ENCODE results near the gene SNX22.
"Not testable (repeated sequence)": the region's sequence is repeated elsewhere in the genome, so short reads cannot be mapped to it uniquely, and the experiment has no call there.

The SNX22 gene

GRCh38 chr15:64151727-64152506 is at the start of gene SNX22:
Gene SNX22, plus strand, starts transcription at chr15:64151731. Its CDS starts 45 bp downstream, at chr15:64151776.
- no peak for DNase-seq (ENCODE audit: low spot score)

- no peak for DNase-seq (ENCODE audit: low spot score)
These were observed 49.0 kb upstream of the SNX22 start for GRCh38 chr15:64102497-64102896.

- DNase-seq (ENCODE audit: low spot score), result no peak
These were observed 46.3 kb upstream of the SNX22 start for GRCh38 chr15:64105113-64105704.

GRCh38 chr15:64107337-64107736 is 44.2 kb upstream of the SNX22 start:
- no peak for DNase-seq (ENCODE audit: low spot score)

- not testable (repeated sequence) for DNase-seq (ENCODE audit: low spot score)
These were observed 41.3 kb upstream of the SNX22 start for GRCh38 chr15:64110108-64110701.

DNA sequence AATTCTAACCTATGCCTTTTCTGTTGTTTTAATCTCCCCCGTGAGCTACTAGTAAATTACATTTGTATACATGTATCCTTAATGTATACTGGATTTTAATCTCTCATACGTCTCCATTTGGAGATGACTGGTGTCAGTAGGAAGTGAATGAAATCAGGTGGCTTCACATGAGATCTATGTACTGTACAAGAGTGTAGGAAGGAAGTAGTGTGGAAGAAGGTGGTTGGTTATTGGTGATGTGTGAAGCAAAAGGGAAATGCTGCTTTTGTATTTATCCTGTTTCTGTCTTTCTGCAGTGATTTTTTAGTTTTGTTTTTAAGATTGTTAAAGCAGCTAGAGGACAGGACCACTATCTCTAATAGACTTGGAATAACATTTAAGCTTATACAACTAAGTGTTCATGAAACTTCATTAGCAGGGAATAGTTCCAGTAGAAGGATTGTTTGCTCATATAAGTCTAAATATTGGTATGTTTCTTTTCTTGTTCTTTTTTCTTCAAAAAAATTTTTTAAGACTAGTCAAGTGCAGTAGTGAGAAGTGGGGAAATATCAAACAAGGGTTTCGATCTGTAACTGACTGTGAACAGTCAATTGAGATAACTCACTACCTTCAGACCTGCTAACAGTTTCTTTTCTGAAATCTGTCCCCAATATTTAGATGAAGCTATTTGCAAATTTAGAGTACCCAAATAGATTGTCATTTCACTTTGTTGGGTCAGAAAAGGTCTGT is 40.4 kb upstream of the SNX22 start:
- DNase-seq (ENCODE audit: low spot score), result no peak

GRCh38 chr15:64111679-64112050 is 39.9 kb upstream of the SNX22 start:
- no peak for DNase-seq (ENCODE audit: low spot score)

DNA sequence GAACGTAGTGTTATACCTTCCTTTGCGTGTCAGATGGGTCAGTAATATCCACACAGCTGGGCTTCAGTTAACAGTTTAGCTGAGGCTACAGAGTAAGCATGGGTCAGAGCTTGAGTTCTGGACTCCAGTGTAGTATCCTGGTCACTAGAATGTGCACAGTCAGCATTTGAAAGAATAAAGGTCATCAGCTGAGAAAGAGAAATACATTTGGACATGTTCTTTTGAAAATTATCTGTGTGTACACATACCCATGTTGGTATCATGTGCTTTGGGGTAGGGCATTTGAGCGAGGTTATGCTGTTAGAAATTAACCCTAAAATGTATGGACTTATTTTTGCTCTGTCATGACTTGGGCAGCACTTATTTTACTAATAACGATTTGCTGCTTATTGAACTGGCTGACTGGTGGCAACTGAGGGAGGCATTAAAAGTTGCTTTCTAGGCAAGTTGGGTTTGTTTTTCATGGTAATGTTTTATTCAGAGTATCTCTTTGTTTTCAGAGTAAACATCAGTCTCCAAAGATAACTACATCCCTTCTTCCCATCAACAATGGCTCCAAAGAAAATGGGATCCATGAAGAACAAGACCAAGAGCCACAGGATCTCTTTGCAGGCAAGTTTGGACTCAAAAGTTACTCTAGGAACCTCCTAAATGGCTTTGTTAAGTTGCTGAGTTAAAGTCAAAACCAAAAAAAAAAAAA is 39.3 kb upstream of the SNX22 start:
- no peak for DNase-seq (ENCODE audit: low spot score)

- no peak for DNase-seq (ENCODE audit: low spot score)
These were observed 38.6 kb upstream of the SNX22 start for GRCh38 chr15:64112904-64113303.

DNA sequence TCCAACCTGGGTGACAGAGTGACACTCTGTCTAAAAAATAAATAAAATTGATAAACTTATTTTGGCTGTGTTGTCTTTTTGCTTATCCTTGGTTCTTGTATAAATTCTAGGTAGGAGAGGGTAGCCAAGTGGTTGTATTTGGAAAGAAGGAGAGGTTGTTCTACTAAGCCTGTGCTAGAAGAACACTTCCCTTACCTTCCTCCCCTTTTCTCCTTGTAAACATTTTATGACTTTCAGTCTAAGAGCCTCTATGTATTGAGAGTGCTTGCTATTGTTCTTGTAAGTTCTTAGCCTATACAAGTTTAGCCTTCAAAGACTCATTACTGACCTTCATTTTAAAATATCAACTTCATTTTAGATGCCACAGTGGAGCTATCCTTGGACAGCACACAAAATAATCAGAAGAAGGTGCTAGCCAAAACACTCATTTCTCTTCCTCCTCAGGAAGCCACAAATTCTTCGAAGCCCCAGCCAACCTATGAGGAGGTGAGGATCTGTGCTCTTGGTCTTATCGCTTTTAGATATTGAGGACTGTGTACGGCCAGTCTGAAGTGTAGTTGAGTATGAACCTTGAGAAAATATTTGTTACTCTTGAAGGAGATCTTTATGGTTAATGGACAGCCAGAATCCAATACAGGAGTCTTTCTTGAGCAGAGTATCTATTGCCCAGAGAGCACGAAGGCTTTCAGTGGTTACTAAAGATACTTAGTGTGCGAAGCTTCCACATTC is 33.6 kb upstream of the SNX22 start:
- DNase-seq (ENCODE audit: low spot score), result no peak

DNA sequence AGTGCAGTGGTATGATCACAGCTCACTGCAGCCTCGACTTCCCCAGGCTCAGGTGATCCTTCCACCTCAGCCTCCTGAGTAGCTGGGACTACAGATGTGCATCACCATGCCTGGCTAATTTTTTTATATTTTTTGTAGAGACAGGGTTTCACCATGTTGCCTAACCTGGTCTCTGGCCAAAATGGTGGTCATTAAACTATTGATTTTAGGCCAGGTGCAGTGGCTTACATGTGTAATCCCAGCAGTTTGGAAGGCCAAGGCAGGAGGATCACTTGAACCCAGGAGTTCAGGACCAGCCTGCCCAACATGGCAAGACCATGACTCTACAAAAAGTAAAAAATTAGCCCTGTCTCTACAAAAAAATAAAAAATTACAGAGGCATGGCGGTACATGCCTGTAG is 31.2 kb upstream of the SNX22 start:
- not testable (repeated sequence) for DNase-seq (ENCODE audit: low spot score)

DNA sequence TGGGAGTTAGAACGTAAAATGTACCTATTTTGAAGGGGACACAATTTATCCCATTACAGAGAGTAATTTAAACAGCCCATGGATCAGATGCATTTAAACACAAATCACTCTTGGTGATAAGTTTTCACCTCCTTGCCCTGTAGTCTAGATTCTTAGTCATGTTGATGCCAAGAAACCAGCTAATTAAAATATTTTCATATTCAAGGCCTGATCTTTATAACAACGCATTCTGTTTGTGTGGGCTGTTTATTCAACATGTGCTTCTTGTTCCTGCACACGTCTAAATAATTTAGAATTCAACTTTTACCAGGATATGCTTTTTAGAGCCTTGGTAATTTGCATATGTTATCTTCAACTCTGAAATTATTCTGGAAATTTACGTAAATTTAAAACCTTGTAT is 29.9 kb upstream of the SNX22 start:
- DNase-seq (ENCODE audit: low spot score), result no peak

- DNase-seq (ENCODE audit: low spot score), result no peak
These were observed 29.1 kb upstream of the SNX22 start for GRCh38 chr15:64122444-64122843.

DNA sequence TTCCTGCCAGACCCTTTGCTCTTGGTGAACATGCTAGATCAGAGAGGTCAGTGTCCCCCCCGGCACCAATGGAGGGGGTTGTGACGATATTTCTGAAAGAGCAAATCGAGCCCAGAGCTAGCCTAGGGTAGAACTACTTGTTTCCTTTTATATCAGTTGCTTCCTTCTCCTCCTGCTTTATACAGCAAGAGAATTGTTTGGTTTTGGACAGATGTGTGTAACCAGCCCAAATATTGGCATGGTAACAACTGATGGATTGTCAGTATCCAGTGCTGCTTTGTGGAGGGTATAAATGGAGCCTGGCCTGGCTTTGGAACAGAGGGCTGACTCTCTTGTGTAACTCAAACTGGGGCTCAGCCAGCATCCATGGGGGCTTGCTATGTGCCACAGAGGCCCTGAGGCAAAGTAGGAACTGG is 28.6 kb upstream of the SNX22 start:
- no peak for DNase-seq (ENCODE audit: low spot score)

DNA sequence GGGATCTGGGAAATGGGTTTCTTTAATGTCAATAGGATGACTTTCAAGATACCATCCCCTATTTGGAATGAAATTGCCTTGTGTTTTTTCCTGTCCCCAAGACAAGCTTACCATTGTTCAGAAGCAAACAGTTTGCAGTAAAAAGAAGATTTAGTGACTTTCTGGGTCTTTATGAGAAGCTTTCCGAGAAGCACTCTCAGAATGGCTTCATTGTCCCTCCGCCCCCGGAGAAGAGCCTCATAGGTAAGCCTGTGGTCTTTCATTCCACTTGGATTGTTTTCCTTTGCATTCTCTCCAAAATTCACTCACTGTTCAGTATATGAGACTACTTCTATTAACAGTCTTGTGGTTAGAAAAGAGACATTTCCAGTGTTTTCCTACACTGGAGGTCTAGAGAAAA is 25.6 kb upstream of the SNX22 start:
- DNase-seq (ENCODE audit: low spot score), result no peak

DNA sequence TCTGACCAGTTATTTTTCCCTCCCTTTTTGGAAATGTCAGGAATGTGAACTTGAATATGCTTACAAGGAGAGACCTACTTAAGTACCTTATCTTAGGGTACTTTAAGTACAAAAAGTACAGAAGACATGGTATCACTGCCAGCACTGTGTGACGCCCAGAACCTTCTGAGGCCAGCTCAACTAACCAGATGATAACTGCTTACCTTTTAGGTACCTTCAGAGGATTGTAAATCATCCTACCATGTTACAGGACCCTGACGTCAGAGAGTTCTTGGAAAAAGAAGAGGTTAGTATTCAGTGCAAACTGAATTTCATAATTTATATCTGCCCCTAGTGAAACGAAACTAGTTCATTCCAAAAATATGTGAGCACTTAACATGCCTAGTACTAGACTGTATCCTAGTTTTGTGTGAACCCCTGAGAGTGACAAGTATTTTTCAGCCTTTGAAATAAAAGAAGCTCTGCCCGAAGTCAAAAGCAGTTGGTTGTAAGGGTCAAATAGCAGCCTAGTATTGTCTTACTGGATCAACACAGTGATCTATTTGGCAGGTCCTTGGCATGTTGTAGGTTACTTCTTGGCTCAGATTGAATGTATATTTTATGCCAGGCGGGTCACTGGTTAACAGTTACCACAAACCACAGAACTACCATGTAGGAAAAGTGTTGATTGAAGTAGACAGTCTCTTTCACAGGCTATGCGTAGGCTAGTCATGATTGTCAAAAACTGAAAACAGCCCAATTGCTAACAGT is 23.8 kb upstream of the SNX22 start:
- no peak for DNase-seq (ENCODE audit: low spot score)

GRCh38 chr15:64130159-64130558 is 21.4 kb upstream of the SNX22 start:
- DNase-seq (ENCODE audit: low spot score), result no peak

GRCh38 chr15:64131547-64131946 is 20.0 kb upstream of the SNX22 start:
- DNase-seq (ENCODE audit: low spot score), result no peak

DNA sequence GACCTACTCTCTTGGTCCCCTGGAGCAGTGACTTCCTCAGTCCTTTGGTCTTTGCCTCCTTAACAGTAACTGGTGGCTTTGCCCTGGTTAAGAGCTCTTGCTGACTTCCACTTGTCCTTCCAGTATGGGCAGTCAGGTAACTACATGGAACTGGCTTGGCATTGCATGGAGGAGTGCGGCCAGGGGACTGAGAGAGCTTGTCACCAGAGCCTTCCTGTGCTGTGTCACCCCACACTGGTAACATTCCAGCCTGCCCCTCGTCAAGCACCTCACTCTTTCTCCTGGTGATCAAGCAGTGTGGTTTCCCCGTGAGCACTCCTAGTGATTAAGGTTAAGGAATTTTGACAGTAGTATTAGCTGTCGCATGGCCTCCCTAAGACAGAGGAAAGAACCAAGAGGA is 19.3 kb upstream of the SNX22 start:
- DNase-seq (ENCODE audit: low spot score), result no peak

DNA sequence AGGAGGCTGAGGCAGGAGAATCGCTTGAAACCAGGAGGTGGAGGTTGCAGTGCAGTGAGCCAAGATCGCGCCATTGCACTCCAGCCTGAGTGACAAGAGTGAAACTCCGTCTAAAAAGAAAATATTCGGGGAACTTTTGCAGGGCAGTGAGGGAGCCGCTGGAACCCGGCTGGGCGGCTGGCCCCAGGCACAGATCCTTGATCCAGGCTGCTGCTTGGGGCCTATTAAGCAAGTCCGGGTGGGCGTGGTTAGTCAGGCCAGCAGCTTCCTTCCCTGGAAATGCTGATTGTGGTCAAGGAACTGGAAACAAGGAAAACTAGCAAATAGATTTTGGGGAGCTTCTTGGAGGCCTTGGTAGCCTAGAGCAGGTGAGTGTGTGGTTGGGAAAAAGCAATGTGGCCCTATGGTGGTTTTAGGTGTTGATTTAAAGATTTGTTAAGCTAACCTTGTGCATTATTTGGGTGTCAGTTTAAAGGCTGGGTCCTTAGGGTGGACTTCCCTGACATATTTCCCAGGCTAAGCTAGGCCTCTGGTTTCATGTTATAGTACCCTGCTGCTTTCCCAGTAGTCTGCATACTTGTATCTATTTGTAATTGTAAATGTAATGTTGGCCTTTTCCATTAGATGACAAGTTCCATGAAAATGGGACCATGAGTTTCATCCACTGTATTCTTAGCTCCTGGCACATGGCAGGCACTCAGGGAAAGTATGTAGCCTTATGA is 17.7 kb upstream of the SNX22 start:
- no peak for DNase-seq (ENCODE audit: low spot score)

Data from hepatic stellate cell (primary cell).